GM21786 (cell line): ENCODE measurements around the gene PDIA2.
A peak's percentile ranks its signal among the peaks of the same experiment; 100 is the strongest.
"Not testable (repeated sequence)": the region's sequence is repeated elsewhere in the genome, so short reads cannot be mapped to it uniquely, and the experiment has no call there.

Experiments
- ATAC-seq: cut with Tn5 transposase; IDR thresholded peaks from one replicate; pipeline ENCODE4 v1.9.1; 2021; ENCODE audit not compliant: unreplicated experiment

The PDIA2 gene

GRCh38 chr16:283033-283805 is at the start of gene PDIA2:
PDIA2 (plus strand) TSS chr16:283164; CDS start chr16:283170, 6 bp downstream.
- ATAC-seq, result no peak

- peak; percentile 74 for ATAC-seq
Observed at GRCh38 chr16:234468-235305, 48.3 kb upstream of the PDIA2 start, which contains the start of gene FAM234A. FAM234A (plus strand) TSS chr16:234821; CDS start chr16:254414, 19,593 bp downstream.

GRCh38 chr16:239948-240277 is 43.1 kb upstream of the PDIA2 start:
- no peak for ATAC-seq

GRCh38 chr16:240559-240958 is 42.4 kb upstream of the PDIA2 start:
- ATAC-seq, result no peak

GRCh38 chr16:242281-242680 is 40.7 kb upstream of the PDIA2 start:
- no peak for ATAC-seq

- no peak for ATAC-seq
Observed at GRCh38 chr16:243348-243747, 39.6 kb upstream of the PDIA2 start.

GRCh38 chr16:245105-245504 is 37.9 kb upstream of the PDIA2 start:
- ATAC-seq, result no peak

- ATAC-seq, result no peak
Observed at GRCh38 chr16:247027-247426, 35.9 kb upstream of the PDIA2 start.

- ATAC-seq, result no peak
Observed at GRCh38 chr16:249431-249830, 33.5 kb upstream of the PDIA2 start.

- ATAC-seq, result no peak
Observed at GRCh38 chr16:252366-253337, 30.3 kb upstream of the PDIA2 start.

- no peak for ATAC-seq
Observed at GRCh38 chr16:253833-254232, 29.1 kb upstream of the PDIA2 start.

- no peak for ATAC-seq
Observed at GRCh38 chr16:254461-254860, 28.5 kb upstream of the PDIA2 start.

- no peak for ATAC-seq
Observed at GRCh38 chr16:255183-255582, 27.8 kb upstream of the PDIA2 start.

- not testable (repeated sequence) for ATAC-seq
Observed at GRCh38 chr16:258091-258490, 24.9 kb upstream of the PDIA2 start.

GRCh38 chr16:259226-259625 is 23.7 kb upstream of the PDIA2 start:
- ATAC-seq, result no peak

GRCh38 chr16:259814-260253 is 23.1 kb upstream of the PDIA2 start:
- no peak for ATAC-seq

GRCh38 chr16:260326-260725 is 22.6 kb upstream of the PDIA2 start:
- no peak for ATAC-seq

GRCh38 chr16:261031-261691 is 21.8 kb upstream of the PDIA2 start:
- no peak for ATAC-seq

GRCh38 chr16:262121-262745 is 20.7 kb upstream of the PDIA2 start:
- ATAC-seq, result no peak

- no peak for ATAC-seq
Observed at GRCh38 chr16:263182-263774, 19.7 kb upstream of the PDIA2 start.
